Measurements from ENCODE around the gene ANAPC16. TPM values are rescaled to one million over a fixed set of nuclear protein-coding genes. Genes with fewer than 3 reads are reported as not detected.
"Not testable (repeated sequence)": the region's sequence is repeated elsewhere in the genome, so short reads cannot be mapped to it uniquely, and the experiment has no call there.

The ANAPC16 gene
- polyA plus RNA-seq, 4 donors, result 195 to 212 (median 204) TPM

- no peak for DNase-seq (ENCODE audit: low read depth in 4 of 4, low spot score in 3 of 4)
Observed at GRCh38 chr10:72276421-72277339, 60.9 kb downstream of the ANAPC16 start.

GRCh38 chr10:72277340-72277995 is 61.7 kb downstream of the ANAPC16 start:
- DNase-seq (ENCODE audit: low read depth in 4 of 4, low spot score in 3 of 4), result no peak

- no peak for DNase-seq (ENCODE audit: low read depth in 4 of 4, low spot score in 3 of 4)
Observed at GRCh38 chr10:72277996-72278667, 62.3 kb downstream of the ANAPC16 start.

- no peak for DNase-seq (ENCODE audit: low read depth in 4 of 4, low spot score in 3 of 4)
Observed at GRCh38 chr10:72278668-72279393, 63.0 kb downstream of the ANAPC16 start.

GRCh38 chr10:72279587-72279986 is 63.8 kb downstream of the ANAPC16 start:
- not testable (repeated sequence) for DNase-seq (ENCODE audit: low read depth in 4 of 4, low spot score in 3 of 4)

- no peak for DNase-seq (ENCODE audit: low read depth in 4 of 4, low spot score in 3 of 4)
Observed at GRCh38 chr10:72283131-72283530, 67.3 kb downstream of the ANAPC16 start.

Other genes with a start within 250 kb of the ANAPC16 start
- 100 to 1,000 TPM; 163 to 179 (median 163) TPM for gene SPOCK2, start 127.5 kb upstream of the ANAPC16 start, polyA plus RNA-seq (ENCODE audit: insufficient read length in 4 of 4)
- gene ASCC1, start 264 bp downstream of the ANAPC16 start, polyA plus RNA-seq (ENCODE audit: insufficient read length in 4 of 4), result 10 to 100 TPM; 40.8 to 49.2 (median 47.8) TPM
- 10 to 100 TPM; 45.1 to 88.8 (median 49.4) TPM for gene DDIT4, start 57.9 kb downstream of the ANAPC16 start, polyA plus RNA-seq (ENCODE audit: insufficient read length in 4 of 4)
- 10 to 100 TPM; 33.1 to 39.4 (median 36.9) TPM for gene DNAJB12, start 138.9 kb downstream of the ANAPC16 start, polyA plus RNA-seq (ENCODE audit: insufficient read length in 4 of 4)

All from right renal pelvis (tissue), 4 donors.